Liver (tissue), 3 donors: ENCODE measurements around the gene FBXW5.

ENCODE experiments used
- CTCF ChIP-seq: fragments of 150-350 bp; IDR thresholded peaks from 2 replicates; pipeline ENCODE4 v1.5.1; 2017; ENCODE audit warnings: improper control_type of control experiment, low read depth, low read length; ENCODE audit not compliant: missing input control
- HNF4A ChIP-seq, 2 donors: conservative IDR thresholded peaks; 2 replicates each; pipeline ENCODE4 v1.6.1; 2016; ENCODE audit warnings: antibody characterized with exemption in 2 of 2, mild to moderate bottlenecking in 2 of 2
- MAX ChIP-seq: IDR thresholded peaks from 2 replicates; pipeline ENCODE4 v1.6.1; 2016; ENCODE audit warnings: antibody characterized with exemption
- RAD21 ChIP-seq, 2 donors: IDR thresholded peaks; 2 replicates each; pipeline ENCODE4 v1.6.1; 2016; ENCODE audit warnings: antibody characterized with exemption in 2 of 2, mild to moderate bottlenecking in 2 of 2
- TAF1 ChIP-seq: conservative IDR thresholded peaks from 2 replicates; pipeline ENCODE4 v1.6.1; 2016; ENCODE audit warnings: antibody characterized with exemption, mild to moderate bottlenecking
- TF ChIP-seq, protein P1 (sequence below): IDR thresholded peaks from 2 replicates; pipeline ENCODE4 v1.6.1; 2016; ENCODE audit warnings: antibody characterized with exemption, mild to moderate bottlenecking
- donor health status: healthy.
- donor health status: healthy.

DNA sequence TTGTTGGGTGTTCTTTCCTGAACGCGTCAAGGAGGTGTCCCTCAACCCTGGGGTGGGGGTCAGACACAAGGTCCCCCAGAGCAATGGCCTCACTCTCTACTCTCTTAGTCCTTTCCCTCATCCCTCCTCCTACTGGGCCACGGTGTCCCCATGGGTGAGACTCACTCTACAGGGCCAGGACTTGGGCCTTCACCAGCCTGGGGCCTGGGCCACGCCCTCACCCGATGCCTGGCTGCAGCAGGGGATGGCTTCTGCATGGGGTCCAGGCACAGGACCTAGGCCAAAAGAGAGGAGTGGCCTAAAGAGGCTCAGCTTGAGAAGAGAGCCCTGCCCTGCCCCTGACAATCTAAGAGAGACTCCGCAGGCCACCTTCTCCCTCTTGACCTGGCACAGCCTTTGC, 13.4 kb upstream of the FBXW5 start:
- TF ChIP-seq CTCF (no peak), MAX (no peak), HNF4A (conservative IDR thresholded peaks at IDR 0.05) (no peak), TAF1 (no peak), RAD21 (IDR thresholded peaks at IDR 0.05) (no peak)
- TF ChIP-seq, protein P1, sequence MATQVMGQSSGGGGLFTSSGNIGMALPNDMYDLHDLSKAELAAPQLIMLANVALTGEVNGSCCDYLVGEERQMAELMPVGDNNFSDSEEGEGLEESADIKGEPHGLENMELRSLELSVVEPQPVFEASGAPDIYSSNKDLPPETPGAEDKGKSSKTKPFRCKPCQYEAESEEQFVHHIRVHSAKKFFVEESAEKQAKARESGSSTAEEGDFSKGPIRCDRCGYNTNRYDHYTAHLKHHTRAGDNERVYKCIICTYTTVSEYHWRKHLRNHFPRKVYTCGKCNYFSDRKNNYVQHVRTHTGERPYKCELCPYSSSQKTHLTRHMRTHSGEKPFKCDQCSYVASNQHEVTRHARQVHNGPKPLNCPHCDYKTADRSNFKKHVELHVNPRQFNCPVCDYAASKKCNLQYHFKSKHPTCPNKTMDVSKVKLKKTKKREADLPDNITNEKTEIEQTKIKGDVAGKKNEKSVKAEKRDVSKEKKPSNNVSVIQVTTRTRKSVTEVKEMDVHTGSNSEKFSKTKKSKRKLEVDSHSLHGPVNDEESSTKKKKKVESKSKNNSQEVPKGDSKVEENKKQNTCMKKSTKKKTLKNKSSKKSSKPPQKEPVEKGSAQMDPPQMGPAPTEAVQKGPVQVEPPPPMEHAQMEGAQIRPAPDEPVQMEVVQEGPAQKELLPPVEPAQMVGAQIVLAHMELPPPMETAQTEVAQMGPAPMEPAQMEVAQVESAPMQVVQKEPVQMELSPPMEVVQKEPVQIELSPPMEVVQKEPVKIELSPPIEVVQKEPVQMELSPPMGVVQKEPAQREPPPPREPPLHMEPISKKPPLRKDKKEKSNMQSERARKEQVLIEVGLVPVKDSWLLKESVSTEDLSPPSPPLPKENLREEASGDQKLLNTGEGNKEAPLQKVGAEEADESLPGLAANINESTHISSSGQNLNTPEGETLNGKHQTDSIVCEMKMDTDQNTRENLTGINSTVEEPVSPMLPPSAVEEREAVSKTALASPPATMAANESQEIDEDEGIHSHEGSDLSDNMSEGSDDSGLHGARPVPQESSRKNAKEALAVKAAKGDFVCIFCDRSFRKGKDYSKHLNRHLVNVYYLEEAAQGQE: no peak
